HG03108 (cell line): Measurements from ENCODE around the gene TAF5L.
A peak's percentile ranks its signal among the peaks of the same experiment; 100 is the strongest.
"Not testable (repeated sequence)": the region's sequence is repeated elsewhere in the genome, so short reads cannot be mapped to it uniquely, and the experiment has no call there.

Experiments used
- ATAC-seq: cut with Tn5 transposase; IDR thresholded peaks from one replicate; pipeline ENCODE4 v1.9.1; 2021; ENCODE audit warnings: moderate library complexity; ENCODE audit not compliant: unreplicated experiment

Gene TAF5L

GRCh38 chr1:229572286-229572685, 53.6 kb downstream of the TAF5L start:
- ATAC-seq, result no peak

DNA sequence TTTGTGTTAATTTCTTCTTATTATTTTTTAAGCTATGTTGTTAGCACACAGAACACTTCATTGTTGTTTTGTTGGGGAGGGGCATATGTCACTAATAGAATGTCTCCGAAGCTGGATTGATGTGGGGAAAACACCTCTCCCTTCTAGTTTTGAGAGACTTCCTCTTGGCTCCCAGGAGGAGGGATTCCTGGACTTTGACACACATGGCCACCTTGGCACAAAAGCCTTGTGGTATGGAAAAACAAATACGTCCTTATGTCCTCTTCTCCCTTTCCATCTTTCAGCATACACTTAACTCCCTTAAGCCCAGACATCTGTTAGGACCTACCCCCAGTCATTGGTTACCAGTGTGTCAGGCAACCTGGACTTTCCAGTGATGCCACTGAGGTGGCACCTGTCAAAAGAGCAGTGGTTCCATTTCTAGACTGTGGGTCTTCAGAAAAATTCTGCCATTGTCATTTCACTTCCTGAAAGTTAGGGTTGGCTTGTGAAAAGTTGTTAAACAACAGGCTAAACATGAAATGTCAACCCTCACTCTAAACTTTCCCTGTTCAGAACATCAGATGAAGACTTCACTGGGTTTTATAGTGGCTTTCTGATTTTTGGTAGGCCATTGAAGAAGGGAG, 54.9 kb downstream of the TAF5L start:
- no peak for ATAC-seq

DNA sequence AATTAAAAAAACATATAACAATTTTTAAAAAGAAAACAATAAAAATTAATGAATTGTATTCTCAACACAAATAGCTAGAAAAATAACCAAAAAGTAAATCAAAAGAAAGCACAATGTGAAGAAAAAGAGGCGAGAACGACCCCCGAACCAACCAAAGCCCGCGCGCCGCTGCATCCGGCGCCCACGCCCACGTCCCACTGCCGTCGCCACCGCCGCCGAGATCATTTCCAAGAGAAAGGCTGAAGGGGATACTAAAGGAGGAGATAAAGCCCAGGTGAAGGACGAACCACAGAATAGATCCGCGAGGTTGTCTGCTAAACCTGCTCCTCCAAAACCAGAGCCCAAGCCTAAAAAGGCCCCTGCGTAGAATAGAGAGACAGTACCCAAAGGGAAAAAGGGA, 55.6 kb downstream of the TAF5L start:
- no peak for ATAC-seq

GRCh38 chr1:229567109-229567868, 58.6 kb downstream of the TAF5L start:
- ATAC-seq, result no peak

- no peak for ATAC-seq
These were observed 62.2 kb downstream of the TAF5L start for GRCh38 chr1:229563701-229564100.

- ATAC-seq, result no peak
These were observed 62.7 kb downstream of the TAF5L start for GRCh38 chr1:229563241-229563640.

DNA sequence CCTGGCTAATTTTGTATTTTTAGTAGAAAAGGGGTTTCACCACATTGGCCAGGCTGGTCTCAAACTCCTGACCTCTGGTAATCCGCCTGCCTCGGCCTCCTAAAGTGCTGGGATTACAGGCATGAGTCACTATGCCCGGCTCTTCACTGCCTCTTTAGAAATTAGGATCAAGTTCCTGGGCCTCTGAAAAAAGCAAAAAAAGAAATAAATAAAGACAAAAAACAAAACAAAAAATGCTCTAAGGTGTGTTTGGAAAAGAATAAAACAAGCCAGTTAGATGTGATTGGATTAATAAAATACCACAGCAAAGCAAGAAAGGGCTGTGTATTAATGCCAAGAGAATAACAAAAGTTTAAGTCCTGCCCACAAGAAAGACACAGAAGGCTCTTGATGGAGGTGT, 63.2 kb downstream of the TAF5L start:
- ATAC-seq, result no peak

GRCh38 chr1:229561141-229561540, 64.8 kb downstream of the TAF5L start:
- ATAC-seq, result no peak

GRCh38 chr1:229560124-229560523, 65.8 kb downstream of the TAF5L start:
- not testable (repeated sequence) for ATAC-seq

- ATAC-seq, result not testable (repeated sequence)
These were observed 66.6 kb downstream of the TAF5L start for GRCh38 chr1:229559336-229559801.

DNA sequence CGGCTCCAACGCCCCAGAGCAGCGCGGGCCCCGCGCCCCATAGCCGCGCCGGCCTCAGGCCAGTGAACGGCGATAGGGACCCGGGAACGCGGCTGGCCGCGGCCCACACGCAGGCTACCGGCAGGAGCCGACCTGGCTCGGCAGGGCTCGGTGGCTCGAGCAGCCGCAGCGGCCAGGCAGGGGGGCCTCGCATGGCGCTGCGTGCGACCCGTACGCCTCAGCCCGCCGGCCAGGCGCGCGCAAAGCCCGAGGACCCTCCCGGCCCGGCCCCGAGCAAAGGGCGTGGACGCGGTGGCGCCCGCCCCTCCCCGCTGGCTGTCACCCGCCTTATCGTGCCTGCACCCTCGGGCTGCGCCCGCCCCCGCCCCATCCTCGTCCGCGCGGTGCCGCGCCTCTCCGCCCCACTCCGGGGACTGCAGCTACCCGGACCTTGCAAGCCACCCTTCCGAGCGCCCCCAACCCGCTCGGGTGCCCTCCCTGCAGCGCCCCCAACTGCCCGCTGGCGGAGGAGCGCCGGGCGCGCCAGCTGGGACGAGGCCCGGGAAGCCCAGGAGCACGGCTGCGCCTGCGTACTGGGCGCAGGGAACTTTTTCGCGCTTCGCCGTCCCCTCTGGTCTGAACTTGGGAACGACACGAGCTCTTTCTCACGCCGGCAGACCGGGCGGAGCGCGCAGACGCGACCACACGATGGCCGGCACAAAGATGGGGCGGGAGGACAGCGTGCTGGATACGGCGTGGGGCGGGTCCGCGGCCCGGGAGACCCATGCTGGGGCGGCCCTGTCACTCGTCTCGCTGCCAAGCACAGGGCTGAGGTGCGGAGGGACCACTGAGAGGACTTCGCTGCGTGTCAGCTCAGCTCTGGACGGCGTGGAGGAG, 67.2 kb downstream of the TAF5L start, which contains the start of gene ABCB10:
Gene ABCB10, minus strand, starts transcription at position 248 of the 876 bp plus-strand sequence. Its CDS starts 55 bp downstream, at position 193.
- peak; percentile 79 for ATAC-seq

DNA sequence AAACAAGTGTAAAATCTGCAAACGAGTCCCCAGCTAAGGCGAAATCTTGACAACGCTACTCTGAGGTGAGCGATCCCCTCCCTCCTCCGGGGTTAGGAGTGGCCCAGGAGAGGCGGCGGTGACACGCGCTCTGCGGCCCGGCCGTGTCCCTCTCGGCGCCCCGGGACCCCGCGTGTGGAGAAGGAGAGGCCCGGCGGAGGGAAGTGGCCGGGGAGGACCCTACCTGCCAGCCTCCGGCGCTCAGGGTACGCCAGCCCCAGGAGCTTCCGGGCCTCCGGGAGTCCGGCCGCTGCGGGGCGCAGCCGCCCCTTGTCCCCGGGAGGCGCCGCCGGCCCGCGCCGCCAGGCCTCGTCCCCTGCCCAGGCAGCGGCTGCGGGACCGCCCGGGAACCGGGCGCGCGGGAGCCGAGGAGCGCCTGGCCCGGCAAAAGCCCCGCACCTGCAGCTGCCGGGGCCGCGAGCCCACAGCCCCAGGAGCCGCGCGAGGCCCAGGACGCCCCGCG, 68.0 kb downstream of the TAF5L start:
- ATAC-seq, result peak; percentile 30

GRCh38 chr1:229557200-229557850, 68.6 kb downstream of the TAF5L start:
- ATAC-seq, result no peak

DNA sequence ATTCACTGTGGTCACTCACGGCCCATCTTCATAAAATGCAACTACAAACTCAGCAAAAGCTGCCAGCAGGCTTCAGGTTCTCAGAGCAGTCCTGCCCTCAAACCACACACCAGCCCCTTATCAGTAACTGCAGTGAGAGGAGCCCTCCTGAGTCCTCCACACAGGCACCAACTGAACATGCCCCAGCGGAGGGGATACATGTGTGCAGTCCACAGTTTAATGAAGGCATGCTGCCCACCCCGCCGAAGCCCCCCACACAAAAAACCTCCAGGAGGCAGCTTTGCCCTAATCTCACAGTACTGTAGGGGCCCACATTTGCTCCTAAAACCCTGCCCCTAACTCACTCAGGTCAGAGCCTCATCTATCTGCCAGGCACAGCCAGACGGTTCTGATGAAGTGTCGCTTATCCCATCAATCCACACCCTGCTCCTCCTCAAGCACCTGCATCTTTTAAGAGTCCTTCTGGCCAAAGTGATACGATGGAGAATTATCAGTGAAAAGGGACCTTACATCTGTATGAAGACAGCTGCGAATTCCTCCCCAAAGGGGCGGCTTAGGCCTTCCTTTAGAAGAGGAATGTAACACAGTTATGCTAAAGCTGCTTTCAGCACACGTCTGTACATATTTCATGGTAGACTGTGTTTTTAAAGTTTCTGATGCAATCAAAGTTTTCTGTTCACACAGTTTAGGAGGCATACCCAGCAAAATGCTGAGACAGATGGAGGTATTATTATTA, 70.9 kb downstream of the TAF5L start:
- no peak for ATAC-seq

DNA sequence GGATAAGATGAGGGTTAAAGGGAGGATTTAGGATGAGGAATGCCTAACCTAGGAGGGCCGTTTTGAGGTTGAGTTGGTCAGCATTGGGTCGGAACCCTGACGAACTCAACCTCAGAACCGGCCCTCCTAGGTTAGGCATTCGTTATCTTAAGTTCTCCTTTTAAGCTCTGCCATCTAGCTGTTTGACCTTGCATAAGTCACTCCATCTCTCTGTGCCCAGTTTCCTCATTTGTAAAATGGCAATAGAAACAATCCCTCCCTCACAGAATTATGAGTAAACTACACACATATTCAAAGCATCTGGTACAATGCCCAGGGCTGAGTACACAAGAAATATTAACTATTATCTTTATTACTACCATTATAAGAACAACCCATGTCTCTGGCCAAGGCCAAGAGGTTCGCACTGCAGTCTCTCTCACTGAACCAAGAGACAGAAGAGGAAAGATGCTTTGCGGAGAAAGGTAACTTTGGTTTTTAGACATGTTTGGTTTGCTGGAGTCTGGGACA, 72.2 kb downstream of the TAF5L start:
- ATAC-seq, result no peak

GRCh38 chr1:229552732-229553131, 73.2 kb downstream of the TAF5L start:
- ATAC-seq, result no peak

- ATAC-seq, result no peak
These were observed 74.9 kb downstream of the TAF5L start for GRCh38 chr1:229550812-229551567.

GRCh38 chr1:229547542-229547941, 78.4 kb downstream of the TAF5L start:
- ATAC-seq, result no peak

- ATAC-seq, result no peak
These were observed 81.3 kb downstream of the TAF5L start for GRCh38 chr1:229544587-229544986.
